Measurements from ENCODE around the gene OR52W1. TPM values are rescaled to one million over a fixed set of nuclear protein-coding genes. Genes with fewer than 3 reads are reported as not detected.

The OR52W1 gene
- total RNA-seq, 1 donor from 2014 or later: not detected

- Histone ChIP-seq H3K27ac (no peak within 1 kb of the TSS), H3K4me1 (no peaks in the 10 kb centered on the region), H3K36me3 (peaks cover 43% of the 10 kb centered on the region), H3K9me3 (no peaks in the 10 kb centered on the region), H3K27me3 (ENCODE audit: low read depth) (no peaks in the 10 kb centered on the region), H3K4me3 (no peak within 1 kb of the TSS)
- no peak for DNase-seq
- TF ChIP-seq CTCF (IDR thresholded peaks at IDR 0.05): no peak
- intact Hi-C loops (cut with DNase I): no loop called here
- no peak for ATAC-seq
Measured at GRCh38 chr11:6205366-6205765, 6.3 kb downstream of the OR52W1 start, which contains the start of gene C11orf42. C11orf42 (plus strand) TSS chr11:6205557; CDS start chr11:6205616, 59 bp downstream.

DNA sequence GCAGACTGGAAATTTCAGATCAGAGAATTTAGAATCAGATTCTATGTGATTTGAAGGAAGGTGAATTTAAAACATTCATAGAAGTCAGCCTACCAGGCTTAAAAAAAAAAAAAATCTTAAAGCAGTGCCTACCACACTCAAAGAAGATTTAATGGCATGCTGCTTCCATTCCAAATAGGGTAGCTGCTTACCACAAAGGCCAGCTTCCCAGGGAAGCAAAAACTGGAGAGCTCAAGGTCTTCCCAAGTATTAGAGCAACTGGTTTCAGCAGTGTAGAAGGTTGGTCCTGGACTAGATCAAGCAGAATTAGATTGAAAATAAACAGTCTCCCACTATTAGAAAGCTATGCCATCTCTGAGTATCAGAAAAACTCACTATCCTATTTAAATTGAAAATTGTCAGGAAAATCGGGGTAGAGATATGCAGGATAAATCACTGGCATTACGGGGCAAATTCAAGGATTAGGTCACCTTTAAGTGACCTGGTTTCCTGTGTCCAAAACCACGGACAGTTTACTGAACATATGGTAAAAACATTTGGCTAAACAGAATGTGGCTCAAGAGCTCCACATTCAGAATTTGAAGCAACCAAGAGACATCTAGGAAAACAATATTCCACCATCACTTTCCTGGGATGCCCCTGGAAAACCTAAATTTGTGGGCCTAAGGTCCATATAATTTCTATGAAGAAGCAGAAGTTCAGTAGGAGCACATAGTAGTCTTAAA is 7.6 kb downstream of the OR52W1 start:
- Histone ChIP-seq H3K27ac (no peak overlapping the region), H3K4me1 (no peaks in the 10 kb centered on the region), H3K27me3 (ENCODE audit: low read depth) (no peaks in the 10 kb centered on the region), H3K4me3 (no peak overlapping the region), H3K9me3 (no peaks in the 10 kb centered on the region), H3K36me3 (peaks cover 55% of the 10 kb centered on the region)
- intact Hi-C loops (cut with DNase I): no loop called here
- no peak for TF ChIP-seq CTCF (IDR thresholded peaks at IDR 0.05)
- ATAC-seq: no peak
- no peak for DNase-seq

GRCh38 chr11:6209801-6210200 is 10.8 kb downstream of the OR52W1 start:
- DNase-seq (no peak), ATAC-seq (peak in 1 of 2 donors; percentile 12)
- Histone ChIP-seq H3K36me3 (peaks cover 87% of the 10 kb centered on the region), H3K27ac (no peak overlapping the region), H3K27me3 (ENCODE audit: low read depth) (no peaks in the 10 kb centered on the region), H3K9me3 (no peaks in the 10 kb centered on the region), H3K4me3 (no peak overlapping the region), H3K4me1 (no peaks in the 10 kb centered on the region)
- intact Hi-C loops (cut with DNase I): no loop called here
- no peak for TF ChIP-seq CTCF (IDR thresholded peaks at IDR 0.05)

GRCh38 chr11:6210274-6210955 is 11.4 kb downstream of the OR52W1 start:
- Histone ChIP-seq H3K9me3 (no peaks in the 10 kb centered on the region), H3K4me1 (no peaks in the 10 kb centered on the region), H3K4me3 (no peak overlapping the region), H3K36me3 (peaks cover 90% of the 10 kb centered on the region), H3K27ac (no peak overlapping the region), H3K27me3 (ENCODE audit: low read depth) (no peaks in the 10 kb centered on the region)
- DNase-seq: no peak
- ATAC-seq: no peak
- TF ChIP-seq CTCF (IDR thresholded peaks at IDR 0.05): no peak
- intact Hi-C loops (cut with DNase I): no loop called here

DNA sequence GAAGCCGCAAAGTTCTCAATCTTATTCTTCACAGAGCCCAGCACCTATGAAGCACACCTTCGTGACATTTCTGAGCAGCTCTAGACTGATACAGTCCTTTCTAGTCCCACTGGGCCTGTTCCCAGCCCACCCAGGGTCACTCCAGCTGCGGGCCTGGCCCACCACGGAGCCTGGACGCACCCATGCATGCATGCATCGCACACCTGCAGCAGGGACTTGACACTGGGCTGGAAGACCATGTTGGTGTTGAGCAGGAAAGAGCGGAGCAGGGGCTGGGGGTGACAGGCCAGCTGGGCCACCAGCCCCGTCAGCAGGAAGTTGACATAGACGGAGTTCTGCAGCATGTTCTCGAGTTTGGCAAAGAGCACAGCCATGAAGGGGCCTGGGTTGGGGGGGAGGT is 15.5 kb downstream of the OR52W1 start:
- intact Hi-C loops (cut with DNase I): no loop called here
- DNase-seq: no peak
- H3K9me3 ChIP-seq: no peaks in the 10 kb centered on the region
- H3K4me3 ChIP-seq: no peak overlapping the region
- no peak overlapping the region for H3K27ac ChIP-seq
- peaks cover 1% of the 10 kb centered on the region for H3K4me1 ChIP-seq
- H3K36me3 ChIP-seq: peaks cover 94% of the 10 kb centered on the region
- ATAC-seq: no peak
- no peaks in the 10 kb centered on the region for H3K27me3 ChIP-seq (ENCODE audit: low read depth)
- TF ChIP-seq CTCF (IDR thresholded peaks at IDR 0.05): no peak
